IMR-90 (cell line): ENCODE measurements around the gene NDUFA5. TPM values are rescaled to one million over a fixed set of nuclear protein-coding genes. Genes with fewer than 3 reads are reported as not detected.

Experiments
- ATAC-seq: fragments of 200-7000 bp; cut with Tn5 transposase; 2 replicates; pipeline ENCODE4 v1.9.1; 2020; ENCODE audit warnings: low read depth, mild to moderate bottlenecking, moderate library complexity
- BruUV-seq: library from RNA; stranded (reverse); fragments of 400-500 nt; replicated peaks from 2 replicates; lab custom pipeline; 2021; lab: Mats Ljungman, UMichigan
- CTCF ChIA-PET: fragments of 300-600 bp; formaldehyde crosslinking; extraction: SDS; loops from one replicate; lab custom pipeline; 2021; ENCODE audit warnings: antibody characterized with exemption; lab: Yijun Ruan, JAX
- POLR2A ChIA-PET: fragments of 300-600 bp; sonication (Branson Sonifier 250); formaldehyde crosslinking; loops from one replicate; lab custom pipeline; 2022; ENCODE audit warnings: antibody characterized with exemption; ENCODE audit not compliant: unreplicated experiment; lab: Charles Lee
- DNase-seq: peaks from one replicate; pipeline ENCODE4 v3.0.0; 2013
- H2AFZ ChIP-seq: replicated peaks from 2 replicates; pipeline ENCODE3; 2013; ENCODE audit warnings: low read length, mild to moderate bottlenecking; ENCODE audit not compliant: poor library complexity
- H2AK5ac ChIP-seq: 2 replicates; pipeline ENCODE4 v1.6.1; 2013; ENCODE audit warnings: low read depth, low read length, inconsistent platforms
- H2AK9ac ChIP-seq: replicated peaks from 2 replicates; pipeline ENCODE3; 2013; ENCODE audit warnings: mild to moderate bottlenecking, low read depth, low read length, moderate library complexity; ENCODE audit not compliant: poor library complexity
- H2BK120ac ChIP-seq: 2 replicates; pipeline ENCODE4 v1.6.1; 2013; ENCODE audit warnings: low read depth, low read length, inconsistent platforms
- H2BK15ac ChIP-seq: 3 replicates; pipeline ENCODE4 v1.6.1; 2013; ENCODE audit warnings: low read depth, low read length, inconsistent platforms
- H2BK20ac ChIP-seq: 2 replicates; pipeline ENCODE4 v1.6.1; 2013; ENCODE audit warnings: low read depth, mild to moderate bottlenecking, inconsistent platforms, low read length, moderate library complexity
- H2BK5ac ChIP-seq: 2 replicates; pipeline ENCODE4 v1.6.1; 2013; ENCODE audit warnings: mild to moderate bottlenecking, low read depth, low read length, inconsistent platforms; ENCODE audit not compliant: poor library complexity, severe bottlenecking
- H3K14ac ChIP-seq: replicated peaks from 2 replicates; pipeline ENCODE4 v1.6.1; 2013; ENCODE audit warnings: low read depth, low read length, inconsistent platforms
- H3K18ac ChIP-seq: 2 replicates; pipeline ENCODE4 v1.6.1; 2013; ENCODE audit warnings: low read depth, low read length, control low read depth
- H3K23ac ChIP-seq: 2 replicates; pipeline ENCODE4 v1.6.1; 2013; ENCODE audit warnings: low read depth, low read length, inconsistent platforms
- H3K27ac ChIP-seq: 2 replicates; pipeline ENCODE4 v1.5.1; 2013; ENCODE audit warnings: mild to moderate bottlenecking, control low read depth, low read length; ENCODE audit not compliant: insufficient read depth
- H3K27me3 ChIP-seq: 2 replicates; pipeline ENCODE4 v1.6.1; 2013; ENCODE audit warnings: low read length; ENCODE audit not compliant: control insufficient read depth, insufficient read depth
- H3K36me3 ChIP-seq: 2 replicates; pipeline ENCODE4 v1.6.1; 2013; ENCODE audit warnings: low read length, mixed read lengths; ENCODE audit not compliant: control insufficient read depth, insufficient read depth
- H3K4ac ChIP-seq: 2 replicates; pipeline ENCODE4 v1.6.1; 2013; ENCODE audit warnings: low read depth, low read length, inconsistent platforms
- H3K4me1 ChIP-seq: 2 replicates; pipeline ENCODE4 v1.6.1; 2013; ENCODE audit warnings: low read length, mixed read lengths; ENCODE audit not compliant: control insufficient read depth, insufficient read depth
- H3K4me2 ChIP-seq: 2 replicates; pipeline ENCODE4 v1.6.1; 2013; ENCODE audit warnings: low read depth, mild to moderate bottlenecking, control low read depth, low read length, moderate library complexity
- H3K4me3 ChIP-seq: 2 replicates; pipeline ENCODE4 v1.5.1; 2013; ENCODE audit warnings: low read depth, mild to moderate bottlenecking, control low read depth, low read length, moderate library complexity; ENCODE audit not compliant: insufficient read depth
- H3K56ac ChIP-seq: 2 replicates; pipeline ENCODE4 v1.6.1; 2013; ENCODE audit warnings: low read length, inconsistent platforms; ENCODE audit not compliant: insufficient read depth; ENCODE audit errors: extremely low read depth
- H3K79me1 ChIP-seq, 2 experiments: 2 replicates each; pipeline ENCODE4 v1.6.1; 2013; ENCODE audit warnings: low read length in 2 of 2, inconsistent platforms in 1 of 2, low read depth in 1 of 2
- H3K9ac ChIP-seq: 2 replicates; pipeline ENCODE4 v1.6.1; 2013; ENCODE audit warnings: low read depth, low read length, control low read depth
- H3K9me1 ChIP-seq: 2 replicates; pipeline ENCODE4 v1.6.1; 2013; ENCODE audit warnings: low read length, inconsistent platforms; ENCODE audit not compliant: insufficient read depth
- H3K9me3 ChIP-seq: 2 replicates; pipeline ENCODE4 v1.6.1; 2013; ENCODE audit warnings: low read length; ENCODE audit not compliant: control insufficient read depth, insufficient read depth
- H4K20me1 ChIP-seq: 2 replicates; pipeline ENCODE4 v1.6.1; 2013; ENCODE audit warnings: low read length, inconsistent platforms; ENCODE audit not compliant: insufficient read depth
- H4K5ac ChIP-seq: 2 replicates; pipeline ENCODE4 v1.6.1; 2013; ENCODE audit warnings: mild to moderate bottlenecking, low read depth, low read length, control low read depth
- H4K8ac ChIP-seq, 2 experiments: 2 replicates each; pipeline ENCODE4 v1.6.1; 2013; ENCODE audit warnings: low read depth in 2 of 2, low read length in 2 of 2, control low read depth in 1 of 2, inconsistent platforms in 1 of 2
- H4K91ac ChIP-seq: 2 replicates; pipeline ENCODE4 v1.6.1; 2013; ENCODE audit warnings: low read depth, low read length, inconsistent platforms; ENCODE audit not compliant: insufficient read depth
- BHLHE40 ChIP-seq: fragments of 150-350 bp; IDR thresholded peaks from 2 replicates; pipeline ENCODE4 v1.6.1; 2016; ENCODE audit warnings: mild to moderate bottlenecking, low read depth, low read length
- CEBPB ChIP-seq: IDR thresholded peaks from 2 replicates; pipeline ENCODE4 v1.6.1; 2012; ENCODE audit warnings: low read depth, low read length, improper control_type of control experiment
- CHD1 ChIP-seq: IDR thresholded peaks from 2 replicates; pipeline ENCODE4 v1.6.1; 2012; ENCODE audit warnings: low read depth, low read length, improper control_type of control experiment
- FOS ChIP-seq: fragments of 150-350 bp; IDR thresholded peaks from 2 replicates; pipeline ENCODE4 v1.6.1; 2016; ENCODE audit warnings: low read depth, low read length
- MAFK ChIP-seq: IDR thresholded peaks from 2 replicates; pipeline ENCODE4 v1.6.1; 2012; ENCODE audit warnings: low read depth, low read length, improper control_type of control experiment
- MAZ ChIP-seq: IDR thresholded peaks from 2 replicates; pipeline ENCODE4 v1.6.1; 2012; ENCODE audit warnings: low read depth, mild to moderate bottlenecking, low read length, improper control_type of control experiment, moderate library complexity, borderline replicate concordance
- MXI1 ChIP-seq: IDR thresholded peaks from 2 replicates; pipeline ENCODE4 v1.6.1; 2012; ENCODE audit warnings: low read depth, mild to moderate bottlenecking, low read length, moderate library complexity, borderline replicate concordance
- NFE2L2 ChIP-seq: fragments of 150-350 bp; IDR thresholded peaks from 2 replicates; pipeline ENCODE4 v1.6.1; 2016; ENCODE audit warnings: low read depth, mild to moderate bottlenecking, low read length
- POLR2A ChIP-seq: IDR thresholded peaks from 2 replicates; pipeline ENCODE4 v1.6.1; 2012; ENCODE audit warnings: mild to moderate bottlenecking, low read depth, low read length
- RAD21 ChIP-seq: IDR thresholded peaks from 2 replicates; pipeline ENCODE4 v1.6.1; 2012; ENCODE audit warnings: low read length, improper control_type of control experiment
- RCOR1 ChIP-seq: IDR thresholded peaks from 2 replicates; pipeline ENCODE4 v1.6.1; 2012; ENCODE audit warnings: mild to moderate bottlenecking, low read length, improper control_type of control experiment; ENCODE audit not compliant: insufficient replicate concordance
- RFX5 ChIP-seq: IDR thresholded peaks from 2 replicates; pipeline ENCODE4 v1.8.0; 2012; ENCODE audit warnings: low read depth, mild to moderate bottlenecking, low read length, moderate library complexity
- WGBS, 2 experiments: methylation state at CpG; one replicate each; pipeline versions ENCODE4 v1.1.5 to v1.1.7; 2013; ENCODE audit warnings: missing lambda C conversion rate in 2 of 2; ENCODE audit not compliant: insufficient read length in 1 of 2; ENCODE audit errors: extremely low coverage in 2 of 2; 5-methylcytosine and 5-hydroxymethylcytosine counted together
- dilution Hi-C: fragments of 300-500 bp; cut with HindIII; formaldehyde crosslinking; loops from one replicate; pipeline ENCODE4 v1.14.3; 2018; ENCODE audit warnings: low sequenced_read_pairs; ENCODE audit not compliant: unreplicated experiment
- in situ Hi-C: fragments of 300-500 bp; cut with MboI; formaldehyde crosslinking; loops from 3 replicates; pipeline ENCODE4 v1.14.3; 2019; ENCODE audit warnings: low sequenced_read_pairs, inconsistent platforms, mixed read lengths
- intact Hi-C: fragments of 100-400 bp; cut with micrococcal nuclease; formaldehyde crosslinking; loops from 2 replicates; pipeline ENCODE4 v1.10.0; 2022
- polyA plus RNA-seq, 3 experiments: library from polyadenylated mRNA; depleted of rRNA; stranded (reverse); fragments of >200 nt; gene quantifications; 2 replicates each; pipeline ENCODE4 v1.2.3, GENCODE V29; 2012; ENCODE audit warnings: low replicate concordance in 1 of 3
- total RNA-seq: library from RNA; depleted of rRNA; stranded (reverse); fragments of >200 nt; gene quantifications from 2 replicates; pipeline ENCODE4 v1.2.3, GENCODE V29; 2012
- TF ChIP-seq, protein P1 (sequence below): fragments of 150-350 bp; IDR thresholded peaks from 2 replicates; pipeline ENCODE4 v1.6.1; 2017; ENCODE audit warnings: mild to moderate bottlenecking, antibody characterized with exemption, low read length, low read depth

Gene NDUFA5
- total and polyA plus RNA-seq, 2 of the 4 experiments (the other 2 are of a cell fraction): 2.9 to 12.1 TPM

- Histone ChIP-seq H4K91ac (no peak overlapping the region), H4K20me1 (no peaks in the 10 kb centered on the region), H3K9me1 (no peaks in the 10 kb centered on the region), H2BK15ac (no peak overlapping the region), H2AK9ac (no peak overlapping the region), H3K79me1 (no peaks in the 10 kb centered on the region), H3K9ac (peak overlapping the region; percentile 10; the same call in 1 of the 2 replicates), H2BK120ac (no peak overlapping the region), H3K9me3 (no peaks in the 10 kb centered on the region), H2BK20ac (no peak overlapping the region), H3K56ac (no peak overlapping the region), H3K14ac (no peak overlapping the region), H3K36me3 (no peaks in the 10 kb centered on the region), H3K27me3 (no peaks in the 10 kb centered on the region), H3K4ac (no peak overlapping the region), H3K27ac (no peak overlapping the region), H2AFZ (peak overlapping the region; percentile 86), H3K18ac (no peak overlapping the region), H2BK5ac (no peak overlapping the region), H3K4me1 (peaks cover 5% of the 10 kb centered on the region; the same call in 1 of the 2 replicates), H4K8ac (no peak overlapping the region), H4K5ac (no peak overlapping the region), H3K4me3 (peak overlapping the region; percentile 56), H3K23ac (no peak overlapping the region), H2AK5ac (no peak overlapping the region), H3K4me2 (peak overlapping the region; percentile 85)
- TF ChIP-seq MAFK (no peak), MXI1 (no peak), CHD1 (no peak), POLR2A (no peak), RAD21 (no peak), FOS (no peak), MAZ (no peak), NFE2L2 (no peak), CEBPB (no peak), RFX5 (no peak), RCOR1 (no peak), BHLHE40 (no peak)
- TF ChIP-seq, protein P1, sequence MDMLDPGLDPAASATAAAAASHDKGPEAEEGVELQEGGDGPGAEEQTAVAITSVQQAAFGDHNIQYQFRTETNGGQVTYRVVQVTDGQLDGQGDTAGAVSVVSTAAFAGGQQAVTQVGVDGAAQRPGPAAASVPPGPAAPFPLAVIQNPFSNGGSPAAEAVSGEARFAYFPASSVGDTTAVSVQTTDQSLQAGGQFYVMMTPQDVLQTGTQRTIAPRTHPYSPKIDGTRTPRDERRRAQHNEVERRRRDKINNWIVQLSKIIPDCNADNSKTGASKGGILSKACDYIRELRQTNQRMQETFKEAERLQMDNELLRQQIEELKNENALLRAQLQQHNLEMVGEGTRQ: no peak
- ATAC-seq: no peak
- dilution Hi-C loops: no loop called here
- POLR2A ChIA-PET: no interaction called here
- BruUV-seq: no TSS peak
- intact Hi-C loops: loop anchor here (1.0 kb wide), 1 partner anchor 23 kb away; the partner anchor contains the start of gene NDUFA5
- CTCF ChIA-PET: no interaction called here
- WGBS, 2 experiments: no CpG with 5 or more reads among the region's 9 CpGs
- no peak for DNase-seq
- in situ Hi-C loops: no loop called here
Measured at GRCh38 chr7:123533929-123534382, 23.7 kb downstream of the NDUFA5 start.
